GM12864 (cell line): ENCODE results near the gene SCYL3.

Experiments
- DNase-seq: peaks from one replicate; pipeline ENCODE4 v3.0.0-alpha.2; 2011; ENCODE audit warnings: low read depth
- H3K4me3 ChIP-seq: 2 replicates; pipeline ENCODE4 v1.5.1; 2011; ENCODE audit warnings: mild to moderate bottlenecking, low read depth, low read length, control low read depth
- TF ChIP-seq, protein P1 (sequence below): IDR thresholded peaks from 2 replicates; pipeline ENCODE4 v1.5.1; 2011; ENCODE audit warnings: low read depth, mild to moderate bottlenecking, moderate library complexity, low read length, control low read depth, inconsistent platforms; ENCODE audit errors: missing control alignments

SCYL3 gene

DNA sequence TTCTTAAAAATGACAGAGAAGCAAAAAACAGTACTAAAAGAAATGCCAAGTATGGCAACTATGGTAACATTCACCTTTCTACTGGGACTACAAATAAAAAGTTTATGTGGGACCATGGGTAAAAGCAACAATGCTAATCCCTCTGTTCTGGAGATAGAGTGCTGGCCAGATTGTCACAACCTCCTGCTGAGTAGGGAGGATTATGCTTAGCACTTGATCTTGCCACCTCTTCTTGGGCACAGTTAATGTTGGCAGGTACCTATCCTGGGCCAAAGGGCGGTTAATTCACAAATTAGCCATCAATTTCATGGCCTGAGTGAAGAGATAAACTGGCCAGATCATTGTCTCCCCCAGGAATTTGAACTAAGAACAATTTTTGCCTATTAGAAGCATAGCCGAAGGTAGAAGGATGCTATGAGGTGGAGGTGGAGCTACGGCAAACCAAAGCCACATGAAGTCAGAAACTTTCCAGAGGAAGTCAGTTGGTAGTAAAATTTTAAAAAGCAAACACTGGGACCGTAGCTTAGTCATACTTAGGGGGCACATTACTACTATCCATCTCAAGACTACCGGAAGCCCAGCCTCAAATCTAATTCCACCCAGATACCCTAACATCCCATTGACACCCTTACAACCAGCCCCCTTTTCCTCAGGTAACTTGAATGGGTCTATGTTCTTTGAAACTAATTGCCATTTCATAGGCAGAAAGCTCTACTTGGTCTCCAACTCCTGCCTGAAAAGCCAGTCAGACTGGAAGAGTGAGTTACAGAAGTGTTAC lies 2.7 kb downstream of the SCYL3 start:
- no peak for DNase-seq
- H3K4me3 ChIP-seq = peak overlapping the region; percentile 39; the same call in 1 of the 2 replicates
- TF ChIP-seq, protein P1, sequence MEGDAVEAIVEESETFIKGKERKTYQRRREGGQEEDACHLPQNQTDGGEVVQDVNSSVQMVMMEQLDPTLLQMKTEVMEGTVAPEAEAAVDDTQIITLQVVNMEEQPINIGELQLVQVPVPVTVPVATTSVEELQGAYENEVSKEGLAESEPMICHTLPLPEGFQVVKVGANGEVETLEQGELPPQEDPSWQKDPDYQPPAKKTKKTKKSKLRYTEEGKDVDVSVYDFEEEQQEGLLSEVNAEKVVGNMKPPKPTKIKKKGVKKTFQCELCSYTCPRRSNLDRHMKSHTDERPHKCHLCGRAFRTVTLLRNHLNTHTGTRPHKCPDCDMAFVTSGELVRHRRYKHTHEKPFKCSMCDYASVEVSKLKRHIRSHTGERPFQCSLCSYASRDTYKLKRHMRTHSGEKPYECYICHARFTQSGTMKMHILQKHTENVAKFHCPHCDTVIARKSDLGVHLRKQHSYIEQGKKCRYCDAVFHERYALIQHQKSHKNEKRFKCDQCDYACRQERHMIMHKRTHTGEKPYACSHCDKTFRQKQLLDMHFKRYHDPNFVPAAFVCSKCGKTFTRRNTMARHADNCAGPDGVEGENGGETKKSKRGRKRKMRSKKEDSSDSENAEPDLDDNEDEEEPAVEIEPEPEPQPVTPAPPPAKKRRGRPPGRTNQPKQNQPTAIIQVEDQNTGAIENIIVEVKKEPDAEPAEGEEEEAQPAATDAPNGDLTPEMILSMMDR = no peak

DNA sequence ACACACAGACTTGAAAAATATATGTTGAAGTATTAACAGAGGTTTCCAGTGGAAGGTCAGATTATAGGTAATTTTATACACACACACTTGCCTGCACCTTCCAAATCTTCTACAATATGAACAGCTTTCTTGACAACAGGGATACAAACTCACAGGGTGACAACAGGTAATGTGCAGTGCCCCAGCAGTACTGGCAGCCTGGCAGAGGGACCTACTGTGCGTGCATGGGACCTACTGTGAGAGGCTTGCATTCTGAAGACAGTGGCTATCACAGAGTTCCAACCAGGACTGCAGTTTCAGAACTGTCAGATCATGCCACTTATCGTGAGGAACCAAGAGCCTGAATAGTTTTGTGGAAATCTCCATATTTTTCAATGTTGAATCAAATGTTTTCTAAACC lies 3.8 kb downstream of the SCYL3 start:
- no peak overlapping the region for H3K4me3 ChIP-seq

DNA sequence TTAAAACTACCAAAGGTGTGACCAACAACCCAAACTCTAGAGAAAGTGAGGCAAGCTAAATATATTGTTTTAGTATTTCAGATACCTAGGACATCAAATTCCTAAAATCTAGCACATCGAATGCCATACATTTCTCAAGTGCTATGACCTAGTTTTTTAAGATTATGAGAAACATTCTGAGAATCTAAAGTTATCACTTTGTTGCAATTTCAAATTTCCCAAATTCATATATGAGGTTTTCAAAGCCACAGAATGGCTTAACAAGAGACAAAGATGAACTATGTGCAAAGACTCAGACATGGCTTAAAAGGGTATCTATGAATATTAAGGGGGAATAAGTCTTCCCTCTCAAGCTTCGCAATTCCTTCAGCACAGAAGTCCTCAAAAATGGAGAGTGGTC lies 6.8 kb downstream of the SCYL3 start:
- no peak overlapping the region for H3K4me3 ChIP-seq
- TF ChIP-seq, protein P1 = no peak
- no peak for DNase-seq

More for the DNA sequence above, 3.8 kb downstream of the SCYL3 start:
- no peak for DNase-seq
- TF ChIP-seq, protein P1 = no peak

DNA sequence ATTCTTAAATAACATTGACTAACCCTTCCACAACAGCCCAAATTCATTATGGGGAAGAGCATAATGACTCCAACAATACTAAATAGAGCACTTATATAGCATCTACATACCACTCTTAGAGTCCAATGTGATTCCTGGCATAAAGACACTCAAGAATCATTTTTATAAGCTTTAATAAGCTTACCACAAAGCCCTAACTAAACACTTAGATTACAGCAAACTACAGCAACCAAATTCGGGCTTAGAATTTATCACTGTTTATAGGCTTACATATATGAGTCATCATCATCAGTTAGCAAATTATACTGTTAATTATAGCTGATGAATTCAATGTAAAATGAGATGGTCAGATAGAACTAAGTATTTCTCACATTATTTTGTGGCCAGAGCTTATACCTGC lies 7.3 kb downstream of the SCYL3 start:
- TF ChIP-seq, protein P1 = no peak
- no peak for DNase-seq
- no peak overlapping the region for H3K4me3 ChIP-seq

DNA sequence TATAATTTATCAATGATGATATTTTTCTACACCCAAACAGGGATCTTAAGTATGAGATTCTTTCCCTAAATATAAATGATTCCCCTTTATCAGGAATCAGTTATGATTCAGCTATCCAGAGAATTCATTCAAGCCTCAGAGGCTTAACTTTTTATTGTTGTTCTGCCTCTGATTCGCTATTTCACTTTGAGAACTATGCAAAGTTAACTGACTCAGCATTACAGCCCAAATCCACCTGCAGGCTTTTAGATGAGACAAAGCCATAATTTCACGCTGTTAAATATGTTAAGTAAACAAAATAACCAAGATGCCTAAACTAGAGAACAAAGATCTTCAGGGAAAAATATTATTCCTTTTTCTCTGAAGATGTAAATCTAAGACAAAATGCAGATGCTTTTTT lies 8.5 kb downstream of the SCYL3 start:
- TF ChIP-seq, protein P1 = no peak
- no peak overlapping the region for H3K4me3 ChIP-seq
- DNase-seq = no peak

DNA sequence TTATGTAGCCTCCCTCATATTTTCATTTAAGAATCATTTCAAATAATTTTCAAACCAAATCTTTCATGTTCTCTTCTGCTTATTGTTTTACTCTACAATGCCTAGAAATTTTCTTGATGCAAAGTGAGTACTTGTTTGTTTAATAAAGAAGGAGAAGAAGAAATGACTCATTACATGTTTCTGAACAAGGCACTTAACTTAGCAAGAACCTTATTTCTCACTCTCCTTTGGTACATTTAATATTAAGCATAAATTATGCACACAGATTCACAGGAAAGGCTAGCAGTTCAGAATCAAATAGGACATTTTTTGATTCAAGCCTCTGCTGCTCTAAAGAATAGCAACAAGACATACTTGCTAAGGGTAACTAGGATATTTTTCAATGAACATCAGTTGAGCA lies 9.1 kb downstream of the SCYL3 start:
- DNase-seq = no peak
- H3K4me3 ChIP-seq = no peak overlapping the region
- TF ChIP-seq, protein P1 = no peak

DNA sequence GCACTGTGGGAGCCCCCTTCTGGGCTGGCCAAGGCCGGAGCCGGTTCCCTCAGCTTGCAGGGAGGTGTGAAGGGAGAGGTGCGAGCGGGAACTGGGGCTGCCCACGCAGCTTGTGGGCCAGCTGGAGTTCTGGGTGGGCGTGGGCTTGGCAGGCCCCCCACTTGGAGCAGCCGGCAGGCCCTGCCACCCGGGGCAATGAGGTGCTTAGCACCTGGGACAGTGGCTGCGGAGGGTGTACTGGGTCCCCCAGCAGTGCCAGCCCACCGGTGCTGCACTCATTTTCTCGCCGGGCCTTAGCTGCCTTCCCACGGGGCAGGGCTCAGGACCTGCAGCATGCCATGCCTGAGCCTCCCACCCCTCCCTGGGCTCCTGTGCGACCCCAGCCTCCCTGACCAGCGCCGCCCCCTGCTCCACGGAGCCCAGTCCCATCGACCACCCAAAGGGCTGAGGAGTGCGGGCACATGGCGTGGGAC lies 11.6 kb downstream of the SCYL3 start:
- no peak overlapping the region for H3K4me3 ChIP-seq
- no peak for DNase-seq
- TF ChIP-seq, protein P1 = no peak
